SIG-M5 treated with dmso at 0.1 percent for 504 hours (cell line): ENCODE data around the gene FIBCD1.
A peak's percentile ranks its signal among the peaks of the same experiment; 100 is the strongest.
"Not testable (repeated sequence)": the region's sequence is repeated elsewhere in the genome, so short reads cannot be mapped to it uniquely, and the experiment has no call there.

Source experiments
- DNase-seq: peaks from one replicate; lab custom pipeline; 2025; ENCODE audit not compliant: unreplicated experiment; lab: John Stamatoyannopoulos, UW

The FIBCD1 gene

GRCh38 chr9:130910670-130911069, 28.4 kb downstream of the FIBCD1 start:
- not testable (repeated sequence) for DNase-seq

GRCh38 chr9:130910041-130910440, 29.0 kb downstream of the FIBCD1 start:
- DNase-seq = not testable (repeated sequence)

- no peak for DNase-seq
Observed at GRCh38 chr9:130908878-130909355, 30.1 kb downstream of the FIBCD1 start.

GRCh38 chr9:130908146-130908877, 30.7 kb downstream of the FIBCD1 start:
- no peak for DNase-seq

GRCh38 chr9:130906735-130907416, 32.2 kb downstream of the FIBCD1 start:
- DNase-seq = no peak

- no peak for DNase-seq
Observed at GRCh38 chr9:130905902-130906734, 32.9 kb downstream of the FIBCD1 start.

GRCh38 chr9:130905125-130905901, 33.7 kb downstream of the FIBCD1 start:
- peak; percentile 61 for DNase-seq

- no peak for DNase-seq
Observed at GRCh38 chr9:130904070-130905044, 34.7 kb downstream of the FIBCD1 start.

GRCh38 chr9:130903194-130904069, 35.6 kb downstream of the FIBCD1 start:
- DNase-seq = no peak

GRCh38 chr9:130902204-130903185, 36.6 kb downstream of the FIBCD1 start:
- no peak for DNase-seq

- DNase-seq = no peak
Observed at GRCh38 chr9:130901498-130902203, 37.4 kb downstream of the FIBCD1 start.

GRCh38 chr9:130900701-130901497, 38.1 kb downstream of the FIBCD1 start:
- DNase-seq = no peak

- DNase-seq = no peak
Observed at GRCh38 chr9:130899051-130899748, 39.8 kb downstream of the FIBCD1 start.

- DNase-seq = no peak
Observed at GRCh38 chr9:130898552-130898852, 40.5 kb downstream of the FIBCD1 start.

GRCh38 chr9:130897848-130898551, 41.0 kb downstream of the FIBCD1 start:
- no peak for DNase-seq
